Heart left ventricle (tissue), 13 donors: Measurements from ENCODE around the gene TNS3.

ENCODE experiments used
- CTCF ChIP-seq, 12 donors: fragments of 200-600 bp; sonication (generic) in 4 of 12; IDR thresholded peaks; one replicate each; pipeline versions ENCODE4 v1.5.0 to v1.8.0; 2018 to 2022; ENCODE audit warnings: antibody characterized with exemption in 12 of 12, mild to moderate bottlenecking in 5 of 12
- POLR2A ChIP-seq, 2 donors: fragments of 450-650 bp; IDR thresholded peaks; one replicate each; pipeline ENCODE4 v1.6.1; 2017; ENCODE audit warnings: antibody characterized with exemption in 2 of 2, mild to moderate bottlenecking in 2 of 2, moderate library complexity in 2 of 2
- donor health status: ischemic (EF 13 %, LVEDD 7.1; RV severe dilation, severe dysfunction).
- donor health status: DM: no; HTN: yes; CAD: no.
- donor health status: DM: no; HTN: no; CAD: no.
- donor health status: ischemic (EF 25% LVEDD 6.9; RV normal size, moderate dysfunction).
- donor health status: ischemic (EF 25% LVEDD 5.7; RV mildly dilated, moderate dysfunction).
- donor health status: ischemic (EF 35%, LVEDD 5.7; RV mildly dilated, moderate dysfunction).
- donor health status: nonischemic (EF 11% LVEDD 7.7; RV severe dilation, severe dysfunction).
- donor health status: DM: yes; HTN: yes; CAD: no.
- donor health status: PGD.
- donor health status: ischemic (EF 29% LVEDD 5.4; RV normal size, mild dysfunction).
- donor health status: nonischemic (EF 23%, LVEDD 6.1; RV moderate dilation, normal function).

DNA sequence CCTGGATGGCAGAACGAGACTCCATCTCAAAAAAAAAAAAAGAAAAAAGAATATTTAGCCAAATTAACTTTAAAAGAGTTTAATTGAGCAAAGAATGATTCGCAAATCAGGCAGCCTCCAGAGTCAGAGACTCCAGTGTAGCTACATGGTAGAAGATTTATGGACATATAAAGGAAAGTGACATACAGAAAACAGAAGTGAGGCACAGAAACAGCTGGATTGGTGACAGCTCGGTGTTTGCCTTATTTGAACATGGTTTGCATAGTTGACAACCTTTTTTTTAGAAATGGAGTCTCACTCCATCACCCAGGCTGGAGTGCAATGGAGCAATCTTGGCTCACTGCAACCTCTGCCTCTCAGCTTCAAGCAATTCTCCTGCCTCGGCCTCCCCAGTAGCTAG, 35.2 kb upstream of the TNS3 start:
- TF ChIP-seq CTCF (IDR thresholded peaks at IDR 0.05) (no peak), POLR2A (IDR thresholded peaks at IDR 0.05) (no peak)
